ENCODE measurements around the gene CYTH3. TPM values are rescaled to one million over a fixed set of nuclear protein-coding genes. Genes with fewer than 3 reads are reported as not detected.
"Not testable (repeated sequence)": the region's sequence is repeated elsewhere in the genome, so short reads cannot be mapped to it uniquely, and the experiment has no call there.

The CYTH3 gene
- total and polyA plus RNA-seq, 2 donors (not counting 1 experiment from before 2014, with no cell fraction given), result 39.1 to 73.3 TPM

- not testable (repeated sequence) for H3K36me3 ChIP-seq (ENCODE audit: control insufficient read depth, insufficient read depth, low read length); H3K27me3 ChIP-seq (ENCODE audit: control insufficient read depth, insufficient read depth, low read length)
- H3K79me2 ChIP-seq (ENCODE audit: control insufficient read depth, insufficient read depth, low read length), result peaks cover 46% of the 10 kb centered on the region
These were observed 49.4 kb downstream of the CYTH3 start for GRCh38 chr7:6223010-6223409.

GRCh38 chr7:6221340-6222319 lies 50.8 kb downstream of the CYTH3 start:
- Histone ChIP-seq H3K36me3 (ENCODE audit: control insufficient read depth, insufficient read depth, low read length) (no peaks in the 10 kb centered on the region), H3K4me2 (ENCODE audit: extremely low read depth, insufficient read depth, low read length) (no peak overlapping the region), H3K79me2 (ENCODE audit: control insufficient read depth, insufficient read depth, low read length) (peaks cover 51% of the 10 kb centered on the region), H3K9me3 (ENCODE audit: control insufficient read depth, insufficient read depth, low read depth, low read length) (no peaks in the 10 kb centered on the region), H3K27me3 (ENCODE audit: control insufficient read depth, insufficient read depth, low read length) (no peaks in the 10 kb centered on the region), H2AFZ (ENCODE audit: low read length) (no peak overlapping the region), H3K27ac (ENCODE audit: insufficient read depth, low read length) (no peak overlapping the region), H4K20me1 (ENCODE audit: control insufficient read depth, extremely low read depth, insufficient read depth, low read length) (no peaks in the 10 kb centered on the region), H3K4me3 (replicated peaks in 1 of 4; ENCODE audit: control extremely low read depth in 1 of 4, insufficient read depth in 1 of 4, low read depth in 3 of 4, low read length in 4 of 4) (no peak overlapping the region), H3K4me1 (ENCODE audit: control insufficient read depth, extremely low read depth, insufficient read depth, low read length) (peaks cover 5% of the 10 kb centered on the region), H3K9ac (ENCODE audit: insufficient read depth, low read length) (no peak overlapping the region)
- peak in 1 of 2 donors; percentile 66 for DNase-seq (ENCODE audit: low read depth in 2 of 2)
- no peak for TF ChIP-seq EZH2 (IDR thresholded peaks at IDR 0.05; ENCODE audit: low read length, missing control alignments)
- TF ChIP-seq, protein P1, sequence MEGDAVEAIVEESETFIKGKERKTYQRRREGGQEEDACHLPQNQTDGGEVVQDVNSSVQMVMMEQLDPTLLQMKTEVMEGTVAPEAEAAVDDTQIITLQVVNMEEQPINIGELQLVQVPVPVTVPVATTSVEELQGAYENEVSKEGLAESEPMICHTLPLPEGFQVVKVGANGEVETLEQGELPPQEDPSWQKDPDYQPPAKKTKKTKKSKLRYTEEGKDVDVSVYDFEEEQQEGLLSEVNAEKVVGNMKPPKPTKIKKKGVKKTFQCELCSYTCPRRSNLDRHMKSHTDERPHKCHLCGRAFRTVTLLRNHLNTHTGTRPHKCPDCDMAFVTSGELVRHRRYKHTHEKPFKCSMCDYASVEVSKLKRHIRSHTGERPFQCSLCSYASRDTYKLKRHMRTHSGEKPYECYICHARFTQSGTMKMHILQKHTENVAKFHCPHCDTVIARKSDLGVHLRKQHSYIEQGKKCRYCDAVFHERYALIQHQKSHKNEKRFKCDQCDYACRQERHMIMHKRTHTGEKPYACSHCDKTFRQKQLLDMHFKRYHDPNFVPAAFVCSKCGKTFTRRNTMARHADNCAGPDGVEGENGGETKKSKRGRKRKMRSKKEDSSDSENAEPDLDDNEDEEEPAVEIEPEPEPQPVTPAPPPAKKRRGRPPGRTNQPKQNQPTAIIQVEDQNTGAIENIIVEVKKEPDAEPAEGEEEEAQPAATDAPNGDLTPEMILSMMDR (conservative IDR thresholded peaks at IDR 0.05 in 1 of 2, IDR thresholded peaks at IDR 0.05 in 1 of 2; ENCODE audit: low read depth in 1 of 2, low read length in 2 of 2), result no peak

More at GRCh38 chr7:6223010-6223409, 49.4 kb downstream of the CYTH3 start:
- not testable (repeated sequence) for H3K9me3 ChIP-seq (ENCODE audit: control insufficient read depth, insufficient read depth, low read depth, low read length); H3K9ac ChIP-seq (ENCODE audit: insufficient read depth, low read length); H3K4me2 ChIP-seq (ENCODE audit: extremely low read depth, insufficient read depth, low read length); DNase-seq (ENCODE audit: low read depth in 2 of 2); H4K20me1 ChIP-seq (ENCODE audit: control insufficient read depth, extremely low read depth, insufficient read depth, low read length); H3K27ac ChIP-seq (ENCODE audit: insufficient read depth, low read length); H3K4me3 ChIP-seq (replicated peaks in 1 of 4; ENCODE audit: control extremely low read depth in 1 of 4, insufficient read depth in 1 of 4, low read depth in 3 of 4, low read length in 4 of 4); H2AFZ ChIP-seq (ENCODE audit: low read length)
- peaks cover 11% of the 10 kb centered on the region for H3K4me1 ChIP-seq (ENCODE audit: control insufficient read depth, extremely low read depth, insufficient read depth, low read length)

DNA sequence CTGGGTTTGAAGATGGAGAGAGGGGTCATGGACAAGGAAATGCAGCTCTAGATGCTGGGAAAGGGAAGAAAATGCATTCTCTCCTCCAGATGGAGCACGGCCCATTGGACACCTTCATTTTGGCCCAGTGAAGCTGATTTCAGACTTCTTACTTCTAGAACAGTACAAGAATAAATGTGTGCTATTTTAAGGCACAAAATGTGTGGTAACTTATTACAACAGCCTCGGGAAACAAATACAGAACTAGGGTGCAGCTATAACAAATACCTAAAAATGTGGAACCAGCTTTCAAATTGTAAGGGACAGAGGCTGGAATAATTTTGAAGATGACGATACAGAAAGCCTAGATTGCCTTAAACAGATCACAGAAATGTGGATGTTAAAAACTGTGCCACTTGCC lies 54.1 kb downstream of the CYTH3 start:
- no peak overlapping the region for H2AFZ ChIP-seq (ENCODE audit: low read length)
- no peaks in the 10 kb centered on the region for H3K27me3 ChIP-seq (ENCODE audit: control insufficient read depth, insufficient read depth, low read length)
- H3K79me2 ChIP-seq (ENCODE audit: control insufficient read depth, insufficient read depth, low read length), result peaks cover 61% of the 10 kb centered on the region
- no peaks in the 10 kb centered on the region for H3K36me3 ChIP-seq (ENCODE audit: control insufficient read depth, insufficient read depth, low read length)
- no peak overlapping the region for H3K27ac ChIP-seq (ENCODE audit: insufficient read depth, low read length)
- no peak overlapping the region for H3K4me2 ChIP-seq (ENCODE audit: extremely low read depth, insufficient read depth, low read length)
- peaks cover 5% of the 10 kb centered on the region for H3K4me1 ChIP-seq (ENCODE audit: control insufficient read depth, extremely low read depth, insufficient read depth, low read length)
- DNase-seq (ENCODE audit: low read depth in 2 of 2), result no peak
- H3K9me3 ChIP-seq (ENCODE audit: control insufficient read depth, insufficient read depth, low read depth, low read length), result no peaks in the 10 kb centered on the region
- H4K20me1 ChIP-seq (ENCODE audit: control insufficient read depth, extremely low read depth, insufficient read depth, low read length), result no peaks in the 10 kb centered on the region
- H3K9ac ChIP-seq (ENCODE audit: insufficient read depth, low read length), result no peak overlapping the region
- TF ChIP-seq EZH2 (IDR thresholded peaks at IDR 0.05; ENCODE audit: low read length, missing control alignments), result no peak
- TF ChIP-seq, protein P1 (conservative IDR thresholded peaks at IDR 0.05 in 1 of 2, IDR thresholded peaks at IDR 0.05 in 1 of 2; ENCODE audit: low read depth in 1 of 2, low read length in 2 of 2), result no peak
- no peak overlapping the region for H3K4me3 ChIP-seq (replicated peaks in 1 of 4; ENCODE audit: control extremely low read depth in 1 of 4, insufficient read depth in 1 of 4, low read depth in 3 of 4, low read length in 4 of 4)

Data from fibroblast of lung (primary cell).